HEK293 (cell line): ENCODE data around the gene LMOD3.

ENCODE experiments used
- CTCF ChIP-seq: fragments of 450-650 bp; formaldehyde crosslinking; IDR thresholded peaks from 2 replicates; pipeline ENCODE4 v1.5.1; 2016; ENCODE audit warnings: missing biosample characterization, missing genetic modification characterization
- GLIS1 ChIP-seq: fragments of 450-650 bp; formaldehyde crosslinking; IDR thresholded peaks from 2 replicates; pipeline ENCODE4 v1.5.1; 2016; ENCODE audit warnings: missing biosample characterization, missing genetic modification characterization
- IKZF3 ChIP-seq: fragments of 450-650 bp; IDR thresholded peaks from 2 replicates; pipeline ENCODE4 v1.5.0; 2018; ENCODE audit warnings: missing biosample characterization, mild to moderate bottlenecking, missing genetic modification characterization, moderate library complexity
- ZNF211 ChIP-seq: fragments of 450-650 bp; formaldehyde crosslinking; IDR thresholded peaks from 2 replicates; pipeline ENCODE4 v1.5.1; 2016; ENCODE audit warnings: low read depth, missing biosample characterization, missing genetic modification characterization
- ZNF221 ChIP-seq: fragments of 450-650 bp; formaldehyde crosslinking; IDR thresholded peaks from 2 replicates; pipeline ENCODE4 v1.5.1; 2017; ENCODE audit warnings: missing biosample characterization, missing genetic modification characterization, borderline replicate concordance
- ZNF274 ChIP-seq, 2 experiments: fragments of 200-500 bp in 1 of 2; fragments of 450-650 bp in 1 of 2; sonication (Bioruptor generic) in 1 of 2; formaldehyde crosslinking in 1 of 2; IDR thresholded peaks; 2 replicates each; pipeline versions ENCODE4 v1.5.1 to v1.6.1; 2014 to 2016; ENCODE audit warnings: borderline replicate concordance in 1 of 2, inconsistent platforms in 1 of 2, low read length in 1 of 2, missing biosample characterization in 1 of 2, missing genetic modification characterization in 1 of 2
- ZNF398 ChIP-seq: fragments of 450-650 bp; formaldehyde crosslinking; IDR thresholded peaks from 2 replicates; pipeline ENCODE4 v1.5.1; 2017; ENCODE audit warnings: missing biosample characterization, missing genetic modification characterization
- TF ChIP-seq, protein P1 (sequence below): IDR thresholded peaks from 2 replicates; pipeline ENCODE4 v1.6.1; 2011; ENCODE audit warnings: mild to moderate bottlenecking, low read depth, low read length, borderline replicate concordance

- TF ChIP-seq ZNF221 (tag by site-specific recombination) (no peak), ZNF398 (no peak), ZNF211 (tag by site-specific recombination) (no peak), CTCF (tag by site-specific recombination) (no peak), ZNF274 (IDR thresholded peaks at IDR 0.05; ENCODE audit: low read length) (no peak), ZNF274 (tag by site-specific recombination; IDR thresholded peaks at IDR 0.05; ENCODE audit: borderline replicate concordance) (no peak), GLIS1 (tag by site-specific recombination) (no peak), IKZF3 (tag by site-specific recombination) (no peak)
- TF ChIP-seq, protein P1, sequence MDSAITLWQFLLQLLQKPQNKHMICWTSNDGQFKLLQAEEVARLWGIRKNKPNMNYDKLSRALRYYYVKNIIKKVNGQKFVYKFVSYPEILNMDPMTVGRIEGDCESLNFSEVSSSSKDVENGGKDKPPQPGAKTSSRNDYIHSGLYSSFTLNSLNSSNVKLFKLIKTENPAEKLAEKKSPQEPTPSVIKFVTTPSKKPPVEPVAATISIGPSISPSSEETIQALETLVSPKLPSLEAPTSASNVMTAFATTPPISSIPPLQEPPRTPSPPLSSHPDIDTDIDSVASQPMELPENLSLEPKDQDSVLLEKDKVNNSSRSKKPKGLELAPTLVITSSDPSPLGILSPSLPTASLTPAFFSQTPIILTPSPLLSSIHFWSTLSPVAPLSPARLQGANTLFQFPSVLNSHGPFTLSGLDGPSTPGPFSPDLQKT: no peak
These were observed 7.1 kb upstream of the LMOD3 start for GRCh38 chr3:69129531-69129930.
